ENCODE data around the gene METTL21C. TPM values are rescaled to one million over a fixed set of nuclear protein-coding genes. Genes with fewer than 3 reads are reported as not detected.

METTL21C gene
- polyA plus RNA-seq, 1 donor (not counting 4 experiments of a cell fraction or from before 2014, with no cell fraction given): not detected

DNA sequence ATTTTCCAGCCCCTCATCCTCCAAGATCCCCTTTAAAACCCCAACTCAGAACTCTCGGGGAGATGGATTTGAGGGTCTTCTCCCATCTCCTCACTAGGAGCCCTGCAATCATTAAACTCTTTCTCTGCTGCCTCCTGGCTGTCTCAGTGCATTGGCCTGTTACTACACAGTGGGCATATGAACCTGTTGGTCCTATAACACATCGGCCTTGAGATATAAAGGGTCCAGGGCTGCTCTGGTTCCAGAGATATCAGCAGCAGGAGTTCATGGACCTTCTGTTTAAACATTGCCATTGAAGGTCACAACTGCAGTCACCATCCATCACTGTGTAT lies 3.8 kb upstream of the METTL21C start:
- DNase-seq (ENCODE audit: low read depth, low spot score) (no peak), FAIRE-seq (no peak)
- H3K9me1 ChIP-seq (ENCODE audit: control insufficient read depth, extremely low read depth, insufficient read depth, low read length): no peaks in the 10 kb centered on the region
- H3K36me3 ChIP-seq (ENCODE audit: control insufficient read depth in 2 of 2, extremely low read depth in 1 of 2, insufficient read depth in 2 of 2, low read length in 2 of 2): no peaks in the 10 kb centered on the region
- no peaks in the 10 kb centered on the region for H4K20me1 ChIP-seq (ENCODE audit: control insufficient read depth, extremely low read depth, insufficient read depth, low read length)
- H3K9ac ChIP-seq (ENCODE audit: control insufficient read depth, extremely low read depth, insufficient read depth, low read length): no peak overlapping the region
- H2AFZ ChIP-seq (ENCODE audit: control insufficient read depth, low read length): no peak overlapping the region
- peaks cover 10% of the 10 kb centered on the region for H3K27me3 ChIP-seq (ENCODE audit: control insufficient read depth, extremely low read depth, insufficient read depth, low read length)
- no peak overlapping the region for H3K4me3 ChIP-seq (ENCODE audit: control insufficient read depth in 2 of 3, extremely low read depth in 1 of 3, insufficient read depth in 2 of 3, low read depth in 1 of 3, low read length in 3 of 3)
- no peaks in the 10 kb centered on the region for H3K4me1 ChIP-seq (ENCODE audit: control insufficient read depth, extremely low read depth, insufficient read depth, low read length)
- H3K79me2 ChIP-seq (ENCODE audit: control insufficient read depth, insufficient read depth, low read length): no peaks in the 10 kb centered on the region
- H3K9me3 ChIP-seq (ENCODE audit: control insufficient read depth, low read depth, low read length): no peaks in the 10 kb centered on the region
- dilution Hi-C loops (cut with MboI; ENCODE audit: extremely low pct_ligation_motif_present, low sequenced_read_pairs): no loop called here
- no peak for TF ChIP-seq EZH2 (IDR thresholded peaks at IDR 0.05; ENCODE audit: low read length)
- TF ChIP-seq, protein P1, sequence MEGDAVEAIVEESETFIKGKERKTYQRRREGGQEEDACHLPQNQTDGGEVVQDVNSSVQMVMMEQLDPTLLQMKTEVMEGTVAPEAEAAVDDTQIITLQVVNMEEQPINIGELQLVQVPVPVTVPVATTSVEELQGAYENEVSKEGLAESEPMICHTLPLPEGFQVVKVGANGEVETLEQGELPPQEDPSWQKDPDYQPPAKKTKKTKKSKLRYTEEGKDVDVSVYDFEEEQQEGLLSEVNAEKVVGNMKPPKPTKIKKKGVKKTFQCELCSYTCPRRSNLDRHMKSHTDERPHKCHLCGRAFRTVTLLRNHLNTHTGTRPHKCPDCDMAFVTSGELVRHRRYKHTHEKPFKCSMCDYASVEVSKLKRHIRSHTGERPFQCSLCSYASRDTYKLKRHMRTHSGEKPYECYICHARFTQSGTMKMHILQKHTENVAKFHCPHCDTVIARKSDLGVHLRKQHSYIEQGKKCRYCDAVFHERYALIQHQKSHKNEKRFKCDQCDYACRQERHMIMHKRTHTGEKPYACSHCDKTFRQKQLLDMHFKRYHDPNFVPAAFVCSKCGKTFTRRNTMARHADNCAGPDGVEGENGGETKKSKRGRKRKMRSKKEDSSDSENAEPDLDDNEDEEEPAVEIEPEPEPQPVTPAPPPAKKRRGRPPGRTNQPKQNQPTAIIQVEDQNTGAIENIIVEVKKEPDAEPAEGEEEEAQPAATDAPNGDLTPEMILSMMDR (optimal IDR thresholded peaks at IDR 0.05 in 1 of 3, IDR thresholded peaks at IDR 0.05 in 1 of 3, conservative IDR thresholded peaks at IDR 0.05 in 1 of 3; ENCODE audit: extremely low read depth in 1 of 3, insufficient read depth in 2 of 3, low read length in 3 of 3): no peak
- H3K27ac ChIP-seq (ENCODE audit: control insufficient read depth, insufficient read depth, low read length): no peak overlapping the region
- no peak overlapping the region for H3K4me2 ChIP-seq (ENCODE audit: control insufficient read depth, extremely low read depth, insufficient read depth, low read depth, low read length)

DNA sequence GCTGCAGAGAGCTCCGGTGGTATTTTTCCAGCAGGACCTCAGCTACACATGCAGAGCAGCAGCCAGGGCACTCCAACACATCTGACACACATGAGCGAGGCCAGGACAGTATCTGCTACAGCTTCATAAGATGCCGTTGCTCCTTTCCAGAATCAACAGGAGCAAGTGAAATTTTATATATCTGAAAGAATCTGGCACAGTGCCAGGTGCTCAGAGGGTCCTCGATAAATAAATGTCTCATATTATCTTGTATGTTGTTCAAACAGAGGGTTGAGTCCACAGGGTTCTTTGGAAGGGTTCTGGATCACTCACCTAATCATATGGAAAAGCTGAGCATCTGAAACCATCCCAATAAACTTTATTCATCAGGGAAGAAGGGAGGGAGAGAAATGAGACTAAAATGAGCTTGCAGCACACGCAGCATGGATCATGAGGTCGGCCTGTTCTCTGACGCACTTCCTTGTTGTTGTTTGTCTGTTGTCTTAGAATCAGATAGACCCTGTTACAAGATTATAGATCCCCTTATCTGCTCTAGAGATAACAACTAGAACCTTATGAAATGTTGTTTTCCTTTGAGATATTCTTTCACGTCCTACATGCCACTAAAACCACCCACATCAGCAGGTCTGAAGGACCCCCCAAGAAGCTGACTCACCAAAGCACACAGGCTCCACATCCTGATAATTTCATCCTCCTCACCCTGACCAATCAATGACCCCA lies 3.2 kb upstream of the METTL21C start:
- peaks cover 14% of the 10 kb centered on the region for H3K27me3 ChIP-seq (ENCODE audit: control insufficient read depth, extremely low read depth, insufficient read depth, low read length)

More for the DNA sequence above, 3.2 kb upstream of the METTL21C start:
- Histone ChIP-seq H3K9me1 (ENCODE audit: control insufficient read depth, extremely low read depth, insufficient read depth, low read length) (no peaks in the 10 kb centered on the region), H3K79me2 (ENCODE audit: control insufficient read depth, insufficient read depth, low read length) (no peaks in the 10 kb centered on the region), H2AFZ (ENCODE audit: control insufficient read depth, low read length) (no peak overlapping the region), H3K4me3 (ENCODE audit: control insufficient read depth in 2 of 3, extremely low read depth in 1 of 3, insufficient read depth in 2 of 3, low read depth in 1 of 3, low read length in 3 of 3) (no peak overlapping the region), H3K9me3 (ENCODE audit: control insufficient read depth, low read depth, low read length) (no peaks in the 10 kb centered on the region), H3K4me1 (ENCODE audit: control insufficient read depth, extremely low read depth, insufficient read depth, low read length) (no peaks in the 10 kb centered on the region), H3K9ac (ENCODE audit: control insufficient read depth, extremely low read depth, insufficient read depth, low read length) (no peak overlapping the region), H3K36me3 (ENCODE audit: control insufficient read depth in 2 of 2, extremely low read depth in 1 of 2, insufficient read depth in 2 of 2, low read length in 2 of 2) (no peaks in the 10 kb centered on the region), H4K20me1 (ENCODE audit: control insufficient read depth, extremely low read depth, insufficient read depth, low read length) (no peaks in the 10 kb centered on the region), H3K27ac (ENCODE audit: control insufficient read depth, insufficient read depth, low read length) (no peak overlapping the region), H3K4me2 (ENCODE audit: control insufficient read depth, extremely low read depth, insufficient read depth, low read depth, low read length) (no peak overlapping the region)
- TF ChIP-seq, protein P1 (optimal IDR thresholded peaks at IDR 0.05 in 1 of 3, IDR thresholded peaks at IDR 0.05 in 1 of 3, conservative IDR thresholded peaks at IDR 0.05 in 1 of 3; ENCODE audit: extremely low read depth in 1 of 3, insufficient read depth in 2 of 3, low read length in 3 of 3): no peak
- no peak for TF ChIP-seq EZH2 (IDR thresholded peaks at IDR 0.05; ENCODE audit: low read length)
- dilution Hi-C loops (cut with MboI; ENCODE audit: extremely low pct_ligation_motif_present, low sequenced_read_pairs): no loop called here
- DNase-seq (ENCODE audit: low read depth, low spot score) (no peak), FAIRE-seq (no peak)

Measured in keratinocyte (primary cell).